Thoracic aorta (tissue), 2 donors: ENCODE measurements around the gene PIGQ. TPM values are rescaled to one million over a fixed set of nuclear protein-coding genes. Genes with fewer than 3 reads are reported as not detected.

Experiments used
- ATAC-seq: fragments of 150-250 bp; one replicate; pipeline ENCODE4 v1.8.0; 2017; ENCODE audit warnings: low read depth; ENCODE audit not compliant: insufficient number of reproducible peaks, low FRiP score
- DNase-seq: peaks from one replicate; pipeline ENCODE4 v3.0.0-alpha.2; 2020; ENCODE audit warnings: low spot score
- H3K27ac ChIP-seq, 2 donors: fragments of 200-600 bp; sonication (generic); 1 replicate in 1 of 2; 2 replicates in 1 of 2; pipeline ENCODE4 v1.5.1; 2016; ENCODE audit warnings: mild to moderate bottlenecking in 2 of 2, moderate library complexity in 2 of 2
- H3K27me3 ChIP-seq: fragments of 200-600 bp; sonication (generic); replicated peaks from 2 replicates; pipeline ENCODE4 v1.6.0; 2016; ENCODE audit warnings: mild to moderate bottlenecking; ENCODE audit not compliant: insufficient read depth
- H3K36me3 ChIP-seq: fragments of 200-600 bp; sonication (generic); one replicate; pipeline ENCODE4 v1.5.1; 2016
- H3K4me1 ChIP-seq, 2 donors: fragments of 200-600 bp; sonication (generic); 1 replicate in 1 of 2; 2 replicates in 1 of 2; pipeline versions ENCODE4 v1.5.1 to v1.6.0; 2016; ENCODE audit warnings: low read depth in 2 of 2, mild to moderate bottlenecking in 1 of 2; ENCODE audit not compliant: control insufficient read depth in 1 of 2
- H3K4me3 ChIP-seq: fragments of 200-600 bp; sonication (generic); 2 replicates; pipeline ENCODE4 v1.5.1; 2016; ENCODE audit warnings: mild to moderate bottlenecking
- H3K9me3 ChIP-seq: fragments of 200-600 bp; sonication (generic); 2 replicates; pipeline ENCODE4 v1.5.1; 2016
- CTCF ChIP-seq: fragments of 200-600 bp; sonication (generic); IDR thresholded peaks from one replicate; pipeline ENCODE4 v1.5.1; 2019; ENCODE audit warnings: antibody characterized with exemption
- total RNA-seq, 2 donors: library from RNA; depleted of rRNA; stranded (reverse); fragments of >200 nt; gene quantifications; one replicate each; pipeline versions ENCODE4 v1.1.0 to v1.2.3, GENCODE V29; 2016

Gene PIGQ
- total RNA-seq, 2 donors from 2014 or later, result 54.2 to 80.1 TPM

DNA sequence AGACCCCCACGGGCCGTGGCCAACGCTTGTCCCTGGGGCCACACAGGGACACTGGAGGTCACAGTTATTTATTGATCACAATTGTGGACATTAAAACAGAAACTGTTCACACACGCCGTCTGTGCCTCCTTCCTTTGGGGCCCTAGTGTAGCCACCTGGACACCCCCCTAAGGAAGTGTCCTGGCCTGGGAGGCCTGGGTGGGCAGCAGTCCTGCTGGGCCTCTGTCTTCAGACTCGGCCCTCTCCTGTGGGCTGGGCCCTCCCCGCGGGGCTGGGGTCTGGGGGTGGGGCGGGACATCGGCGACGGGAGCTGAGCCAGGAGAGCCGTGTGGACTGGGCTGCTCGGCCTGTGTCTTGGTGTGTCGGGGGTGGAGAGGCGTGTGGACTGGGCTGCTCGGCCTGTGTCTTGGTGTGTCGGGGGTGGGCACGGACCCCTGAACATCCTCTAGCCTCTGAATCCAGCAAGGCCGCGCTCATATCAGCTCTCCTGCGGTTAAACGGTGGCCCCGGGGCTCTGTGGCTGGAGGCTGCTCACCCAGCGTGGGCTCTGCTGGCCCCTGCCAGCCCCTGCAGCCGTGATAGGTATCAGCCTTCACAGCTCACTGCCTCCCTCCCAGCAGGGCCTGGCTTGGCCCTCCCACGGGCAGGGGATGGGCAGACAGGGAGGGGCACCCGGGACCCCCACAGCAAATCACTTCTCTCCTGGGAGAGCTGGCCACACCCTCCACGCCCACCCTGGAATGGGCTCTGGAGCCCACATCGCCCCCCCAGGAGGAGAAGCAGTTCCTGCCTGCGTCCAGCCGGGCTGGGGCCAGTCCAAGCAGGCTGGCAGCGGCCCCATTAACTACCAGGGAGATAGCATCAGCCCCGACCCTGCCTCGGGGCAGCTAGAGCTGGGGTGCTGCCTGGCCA is 4.1 kb upstream of the PIGQ start:
- peaks cover 23 to 32% of the 10 kb centered on the region in 2 donors for H3K4me1 ChIP-seq
- no peak for ATAC-seq
- H3K9me3 ChIP-seq, result no peaks in the 10 kb centered on the region

DNA sequence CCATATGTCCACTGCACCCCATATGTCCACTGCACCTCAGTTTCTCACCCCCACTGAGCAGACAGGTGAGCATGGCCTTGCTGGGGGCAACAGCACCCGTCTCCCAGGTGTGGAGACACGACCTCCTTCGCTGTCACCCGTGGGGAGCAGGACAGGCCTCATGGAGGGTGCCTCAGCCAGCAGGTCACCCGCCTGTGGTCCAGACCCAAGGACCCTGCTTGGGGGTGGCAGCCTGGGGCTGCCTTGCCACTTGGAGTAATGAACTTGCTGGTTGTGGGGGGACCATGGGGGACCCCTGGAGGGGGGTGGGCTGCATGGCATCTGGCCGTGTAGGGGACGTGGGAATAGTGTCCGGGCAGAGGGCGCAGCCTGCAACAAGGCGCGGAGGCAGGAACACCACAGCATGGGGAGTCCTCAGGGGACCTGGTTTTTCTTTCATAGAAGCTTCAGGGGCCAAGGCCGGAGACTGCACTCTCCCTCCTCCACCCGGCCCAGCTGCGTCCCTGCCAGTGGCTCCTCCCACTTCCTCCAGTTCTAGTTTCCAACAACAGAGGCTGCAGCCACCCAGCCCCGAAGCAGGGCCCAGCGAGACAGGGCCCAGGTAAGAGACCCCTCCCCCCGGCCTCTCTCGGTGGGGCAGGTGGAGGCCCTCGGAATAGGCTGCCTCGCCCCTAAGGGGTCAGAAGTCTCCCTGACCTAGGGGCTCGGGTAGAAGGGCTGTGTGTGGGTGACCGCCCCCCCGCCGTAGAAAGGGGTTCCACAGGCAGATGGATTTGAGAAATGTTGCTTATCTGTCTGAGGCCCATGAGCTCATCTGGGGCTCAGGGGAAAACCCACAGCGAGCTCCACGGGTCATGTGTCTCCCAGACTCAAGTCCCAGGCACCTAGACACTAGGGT is 3.0 kb upstream of the PIGQ start, which contains the start of gene NHLRC4:
NHLRC4 (plus strand) TSS at position 531 of the 898 bp plus-strand sequence. CDS start 1,043 bp downstream, outside the sequence.
- no peak within 1 kb of the TSS for H3K27ac ChIP-seq
- DNase-seq, result no peak
- no peak for ATAC-seq
- H3K4me3 ChIP-seq, result peak within 1 kb of the TSS; percentile 64
- no peaks in the 10 kb centered on the region for H3K36me3 ChIP-seq
- no peak for TF ChIP-seq CTCF
- no peaks in the 10 kb centered on the region for H3K27me3 ChIP-seq
- H3K9me3 ChIP-seq, result no peaks in the 10 kb centered on the region
- H3K4me1 ChIP-seq, result peaks cover 24 to 42% of the 10 kb centered on the region in 2 donors

More for the DNA sequence above, 4.1 kb upstream of the PIGQ start:
- no peak for TF ChIP-seq CTCF
- Histone ChIP-seq H3K36me3 (no peaks in the 10 kb centered on the region), H3K27me3 (no peaks in the 10 kb centered on the region), H3K27ac (no peak overlapping the region), H3K4me3 (peak overlapping the region; percentile 64)
- no peak for DNase-seq

DNA sequence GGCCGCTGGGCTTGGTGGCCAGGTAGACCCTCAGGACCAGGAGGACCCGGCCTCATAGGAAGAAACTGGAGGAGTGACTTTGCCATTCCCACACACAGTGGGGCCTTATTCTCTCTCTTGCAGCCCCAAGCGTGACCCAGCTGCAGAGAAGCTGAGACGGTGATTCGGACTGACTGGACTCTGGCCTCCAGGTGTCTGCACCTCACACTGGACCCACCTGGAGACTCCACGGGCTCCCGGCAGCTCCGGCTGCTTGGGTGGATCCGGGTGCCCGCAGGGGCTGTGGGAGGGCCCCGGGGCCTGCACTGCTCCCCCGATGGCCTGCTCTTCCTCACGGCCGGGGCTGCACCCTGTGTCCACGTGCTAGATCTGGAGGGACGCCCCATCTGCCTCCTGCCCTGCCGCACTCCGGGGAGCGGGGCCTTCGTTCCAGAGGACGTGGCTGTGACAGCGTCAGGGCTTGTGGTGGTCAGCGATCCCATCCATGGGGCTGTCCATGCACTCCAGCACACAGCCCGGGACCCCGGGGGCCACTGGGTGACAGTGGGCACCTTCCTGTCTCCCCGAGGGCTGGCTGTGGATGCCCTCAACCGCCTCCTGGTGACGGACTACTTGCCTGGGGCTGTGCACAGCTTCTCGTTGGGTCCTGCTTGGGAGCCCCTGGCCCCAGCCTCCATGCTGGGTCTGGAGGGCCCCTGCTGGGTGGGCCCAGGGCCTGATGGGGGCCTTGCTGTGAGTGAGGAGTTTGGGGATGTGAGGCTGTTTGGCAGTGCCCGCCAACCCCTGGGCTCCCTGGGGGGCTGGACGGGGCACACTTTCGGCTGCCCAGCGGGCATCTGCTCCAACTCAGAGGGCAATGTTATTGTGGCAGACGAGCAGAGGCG is 2.2 kb upstream of the PIGQ start:
- no peaks in the 10 kb centered on the region for H3K27me3 ChIP-seq
- no peak overlapping the region for H3K27ac ChIP-seq
- no peak for TF ChIP-seq CTCF
- DNase-seq (no peak), ATAC-seq (no peak)
- no peaks in the 10 kb centered on the region for H3K9me3 ChIP-seq
- H3K4me3 ChIP-seq, result peak overlapping the region; percentile 64
- H3K4me1 ChIP-seq, result peaks cover 24 to 43% of the 10 kb centered on the region in 2 donors
- H3K36me3 ChIP-seq, result no peaks in the 10 kb centered on the region

GRCh38 chr16:568401-569258 is 1.1 kb upstream of the PIGQ start:
- peak overlapping the region; percentile 81 to 84 for H3K27ac ChIP-seq
- no peaks in the 10 kb centered on the region for H3K9me3 ChIP-seq
- peak overlapping the region; percentile 95 for H3K4me3 ChIP-seq
- no peaks in the 10 kb centered on the region for H3K36me3 ChIP-seq
- no peaks in the 10 kb centered on the region for H3K27me3 ChIP-seq
- DNase-seq (no peak), ATAC-seq (no peak)
- TF ChIP-seq CTCF, result no peak
- H3K4me1 ChIP-seq, result peaks cover 24 to 43% of the 10 kb centered on the region in 2 donors
